ENCODE results near the gene P2RY11.

- TF ChIP-seq CTCF (conservative IDR thresholded peaks at IDR 0.05; ENCODE audit: low read length) (no peak), EZH2phosphoT487 (IDR thresholded peaks at IDR 0.05; ENCODE audit: borderline replicate concordance, low read depth, low read length) (no peak)
These were observed 3.3 kb downstream of the P2RY11 start for GRCh38 chr19:10114651-10115391.

All from OCI-LY7 (cell line).